NB4 (cell line): ENCODE measurements around the gene ABHD12.
"Not testable (repeated sequence)": the region's sequence is repeated elsewhere in the genome, so short reads cannot be mapped to it uniquely, and the experiment has no call there.

Source experiments
- DNase-seq: peaks from one replicate; pipeline ENCODE4 v3.0.0; 2010; ENCODE audit warnings: low read depth
- H3K4me3 ChIP-seq: one replicate; pipeline ENCODE4 v1.5.1; 2011; ENCODE audit warnings: mild to moderate bottlenecking, low read depth, low read length, moderate library complexity
- CTCF ChIP-seq: IDR thresholded peaks from one replicate; pipeline ENCODE4 v1.5.1; 2012; ENCODE audit warnings: low read depth, low read length
- MYC ChIP-seq: IDR thresholded peaks from 2 replicates; pipeline ENCODE4 v1.6.1; 2011; ENCODE audit warnings: low read depth, low read length
- POLR2A ChIP-seq: IDR thresholded peaks from 2 replicates; pipeline ENCODE4 v1.6.1; 2011; ENCODE audit warnings: mild to moderate bottlenecking; ENCODE audit not compliant: insufficient read length; ENCODE audit errors: extremely low read depth
- TF ChIP-seq, protein P1 (sequence below): IDR thresholded peaks from 2 replicates; pipeline ENCODE4 v1.6.1; 2011; ENCODE audit warnings: low read depth, low read length

The ABHD12 gene

GRCh38 chr20:25402583-25402982, 11.9 kb upstream of the ABHD12 start:
- H3K4me3 ChIP-seq: no peak overlapping the region
- no peak for TF ChIP-seq POLR2A
- no peak for DNase-seq

DNA sequence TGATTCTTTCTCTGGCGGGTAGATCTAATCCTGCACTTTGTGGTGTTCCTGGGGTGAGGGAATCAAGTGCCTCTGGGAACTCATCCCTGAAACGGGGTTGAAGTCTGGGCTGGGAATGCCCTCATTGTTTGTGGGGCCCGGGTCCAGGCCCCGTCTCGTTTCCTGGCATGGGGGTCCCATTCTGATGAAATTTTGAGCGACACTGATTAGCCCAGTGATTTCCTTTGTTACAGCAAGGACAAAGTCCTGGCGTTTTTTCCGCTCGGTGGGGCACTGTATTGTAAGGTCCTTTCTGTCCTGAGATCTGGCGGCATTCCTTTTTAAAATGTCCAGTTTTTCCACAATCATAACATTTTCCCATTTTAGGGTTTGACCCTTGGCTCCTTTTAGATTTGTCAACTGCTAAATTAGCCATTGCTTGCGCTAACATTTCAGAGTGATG, 9.7 kb upstream of the ABHD12 start:
- H3K4me3 ChIP-seq, DNase-seq: not testable (repeated sequence)

GRCh38 chr20:25399037-25399430, 8.4 kb upstream of the ABHD12 start:
- no peak overlapping the region for H3K4me3 ChIP-seq
- peak; percentile 75 for DNase-seq
- TF ChIP-seq POLR2A: no peak
- peak; percentile 26 for TF ChIP-seq CTCF
- TF ChIP-seq, protein P1, sequence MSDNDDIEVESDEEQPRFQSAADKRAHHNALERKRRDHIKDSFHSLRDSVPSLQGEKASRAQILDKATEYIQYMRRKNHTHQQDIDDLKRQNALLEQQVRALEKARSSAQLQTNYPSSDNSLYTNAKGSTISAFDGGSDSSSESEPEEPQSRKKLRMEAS: no peak

- TF ChIP-seq, protein P1: no peak
- TF ChIP-seq MYC: no peak
- no peak for TF ChIP-seq CTCF
- TF ChIP-seq POLR2A: no peak
- no peak for DNase-seq
- no peak overlapping the region for H3K4me3 ChIP-seq
Observed at GRCh38 chr20:25398376-25399036, 7.9 kb upstream of the ABHD12 start.

DNA sequence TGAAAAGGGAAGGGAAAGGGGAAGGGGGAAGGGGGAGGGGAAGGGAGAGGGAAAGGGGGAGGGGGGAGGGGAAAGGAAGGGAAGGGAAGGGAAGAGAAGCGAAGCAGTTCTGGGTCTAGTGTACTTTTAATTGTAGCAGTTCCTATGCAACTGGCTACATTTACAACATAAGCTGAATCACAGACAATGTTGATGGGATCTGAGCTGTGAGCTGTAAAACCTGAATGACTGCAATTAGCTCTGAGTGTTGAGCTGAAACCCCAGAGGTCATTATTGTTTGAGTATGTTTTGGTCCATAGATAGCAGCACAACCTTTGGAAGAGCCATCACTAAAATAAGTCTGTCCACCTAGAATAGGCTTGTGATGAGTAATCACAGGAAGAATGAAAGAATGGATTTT, 7.2 kb upstream of the ABHD12 start:
- TF ChIP-seq MYC: no peak
- no peak for TF ChIP-seq POLR2A
- no peak for TF ChIP-seq CTCF
- TF ChIP-seq, protein P1: no peak
- no peak overlapping the region for H3K4me3 ChIP-seq
- no peak for DNase-seq

- H3K4me3 ChIP-seq: no peak overlapping the region
- TF ChIP-seq POLR2A: no peak
- TF ChIP-seq MYC: no peak
- TF ChIP-seq CTCF: no peak
- TF ChIP-seq, protein P1: no peak
- no peak for DNase-seq
Observed at GRCh38 chr20:25397096-25397495, 6.5 kb upstream of the ABHD12 start.

DNA sequence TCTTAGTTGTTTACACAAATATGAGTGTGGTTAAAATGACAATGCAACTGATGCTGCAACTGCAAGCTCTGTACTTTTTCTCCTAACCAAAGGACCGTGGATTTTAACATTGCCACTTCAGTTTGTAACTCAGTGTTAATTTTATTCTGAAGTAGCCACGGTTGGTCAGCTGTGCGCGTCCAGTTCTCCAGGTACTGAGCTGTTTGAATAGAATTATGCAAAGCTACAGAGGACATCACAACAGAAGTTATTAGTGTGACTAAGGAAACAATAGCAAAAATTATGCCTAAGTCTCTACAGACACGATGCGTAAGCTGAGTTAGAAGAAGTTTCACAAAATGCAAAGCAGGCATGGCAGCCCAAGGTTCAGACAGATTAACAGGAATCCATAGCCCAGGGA, 4.4 kb upstream of the ABHD12 start:
- no peak for TF ChIP-seq POLR2A
- no peak for TF ChIP-seq CTCF
- TF ChIP-seq, protein P1: no peak
- no peak for TF ChIP-seq MYC
- H3K4me3 ChIP-seq: no peak overlapping the region

More for the DNA sequence above, 4.4 kb upstream of the ABHD12 start:
- no peak for DNase-seq
